Activated B cell treated with CpG ODN at 0.5 μM for 24 hours (primary cell): ENCODE results near the gene CMTM4. TPM values are rescaled to one million over a fixed set of nuclear protein-coding genes. Genes with fewer than 3 reads are reported as not detected.
"Not testable (repeated sequence)": the region's sequence is repeated elsewhere in the genome, so short reads cannot be mapped to it uniquely, and the experiment has no call there.

Experiments
- ATAC-seq: fragments of 200-7000 bp; cut with Tn5 transposase; one replicate; pipeline ENCODE4 v1.10.0; 2021; ENCODE audit warnings: low read depth, mild to moderate bottlenecking, moderate library complexity
- CTCF ChIA-PET: fragments of 350-600 bp; sonication (Branson Sonifier 250); formaldehyde crosslinking; loops from one replicate; lab custom pipeline; 2021; ENCODE audit warnings: antibody characterized with exemption; lab: Charles Lee
- POLR2A ChIA-PET: fragments of 350-600 bp; sonication (Branson Sonifier 250); formaldehyde crosslinking; loops from one replicate; lab custom pipeline; 2021; ENCODE audit warnings: antibody characterized with exemption; lab: Charles Lee
- DNase-seq: peaks from one replicate; pipeline ENCODE4 v3.0.0; 2022
- H3K27ac Mint-ChIP-seq: one replicate; pipeline ENCODE4 v1.8.0; 2020; ENCODE audit warnings: mixed read lengths
- H3K27me3 Mint-ChIP-seq: one replicate; pipeline ENCODE4 v1.8.0; 2021; ENCODE audit warnings: mixed read lengths
- H3K36me3 Mint-ChIP-seq: one replicate; pipeline ENCODE4 v1.8.0; 2021; ENCODE audit warnings: low read depth, mixed read lengths
- H3K4me1 Mint-ChIP-seq: one replicate; pipeline ENCODE4 v1.8.0; 2021; ENCODE audit warnings: mixed read lengths
- H3K4me3 Mint-ChIP-seq: one replicate; pipeline ENCODE4 v1.8.0; 2020; ENCODE audit warnings: mild to moderate bottlenecking, mixed read lengths
- H3K9me3 Mint-ChIP-seq: one replicate; pipeline ENCODE4 v1.8.0; 2020; ENCODE audit warnings: mixed read lengths
- intact Hi-C: fragments of 100-400 bp; cut with micrococcal nuclease; formaldehyde crosslinking; loops from one replicate; pipeline ENCODE4 v1.15.1; 2024
- total RNA-seq: library from RNA; stranded (reverse); gene quantifications from 2 replicates; pipeline ENCODE4 v1.2.3, GENCODE V29; 2022
- TF ChIP-seq, protein P1 (sequence below): fragments of 200-600 bp; IDR thresholded peaks from one replicate; pipeline ENCODE4 v1.8.0; 2022; ENCODE audit warnings: antibody characterized with exemption, mild to moderate bottlenecking

Gene CMTM4
- total RNA-seq, 1 donor from 2014 or later: 0.38 TPM

GRCh38 chr16:66662445-66663194 lies 33.9 kb downstream of the CMTM4 start:
- TF ChIP-seq, protein P1, sequence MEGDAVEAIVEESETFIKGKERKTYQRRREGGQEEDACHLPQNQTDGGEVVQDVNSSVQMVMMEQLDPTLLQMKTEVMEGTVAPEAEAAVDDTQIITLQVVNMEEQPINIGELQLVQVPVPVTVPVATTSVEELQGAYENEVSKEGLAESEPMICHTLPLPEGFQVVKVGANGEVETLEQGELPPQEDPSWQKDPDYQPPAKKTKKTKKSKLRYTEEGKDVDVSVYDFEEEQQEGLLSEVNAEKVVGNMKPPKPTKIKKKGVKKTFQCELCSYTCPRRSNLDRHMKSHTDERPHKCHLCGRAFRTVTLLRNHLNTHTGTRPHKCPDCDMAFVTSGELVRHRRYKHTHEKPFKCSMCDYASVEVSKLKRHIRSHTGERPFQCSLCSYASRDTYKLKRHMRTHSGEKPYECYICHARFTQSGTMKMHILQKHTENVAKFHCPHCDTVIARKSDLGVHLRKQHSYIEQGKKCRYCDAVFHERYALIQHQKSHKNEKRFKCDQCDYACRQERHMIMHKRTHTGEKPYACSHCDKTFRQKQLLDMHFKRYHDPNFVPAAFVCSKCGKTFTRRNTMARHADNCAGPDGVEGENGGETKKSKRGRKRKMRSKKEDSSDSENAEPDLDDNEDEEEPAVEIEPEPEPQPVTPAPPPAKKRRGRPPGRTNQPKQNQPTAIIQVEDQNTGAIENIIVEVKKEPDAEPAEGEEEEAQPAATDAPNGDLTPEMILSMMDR: no peak
- CTCF ChIA-PET: interaction anchor here (4.0 kb wide), 1 partner anchor 12 kb away, joined by 18 read pairs; no protein-coding TSS in a partner anchor
- Mint-ChIP-seq H3K4me1 (no peaks in the 10 kb centered on the region), H3K9me3 (no peaks in the 10 kb centered on the region), H3K36me3 (no peaks in the 10 kb centered on the region), H3K27ac (no peak overlapping the region), H3K27me3 (peaks cover 11% of the 10 kb centered on the region), H3K4me3 (no peak overlapping the region)
- no peak for ATAC-seq
- POLR2A ChIA-PET: no interaction called here
- intact Hi-C loops: no loop called here
- DNase-seq: no peak

DNA sequence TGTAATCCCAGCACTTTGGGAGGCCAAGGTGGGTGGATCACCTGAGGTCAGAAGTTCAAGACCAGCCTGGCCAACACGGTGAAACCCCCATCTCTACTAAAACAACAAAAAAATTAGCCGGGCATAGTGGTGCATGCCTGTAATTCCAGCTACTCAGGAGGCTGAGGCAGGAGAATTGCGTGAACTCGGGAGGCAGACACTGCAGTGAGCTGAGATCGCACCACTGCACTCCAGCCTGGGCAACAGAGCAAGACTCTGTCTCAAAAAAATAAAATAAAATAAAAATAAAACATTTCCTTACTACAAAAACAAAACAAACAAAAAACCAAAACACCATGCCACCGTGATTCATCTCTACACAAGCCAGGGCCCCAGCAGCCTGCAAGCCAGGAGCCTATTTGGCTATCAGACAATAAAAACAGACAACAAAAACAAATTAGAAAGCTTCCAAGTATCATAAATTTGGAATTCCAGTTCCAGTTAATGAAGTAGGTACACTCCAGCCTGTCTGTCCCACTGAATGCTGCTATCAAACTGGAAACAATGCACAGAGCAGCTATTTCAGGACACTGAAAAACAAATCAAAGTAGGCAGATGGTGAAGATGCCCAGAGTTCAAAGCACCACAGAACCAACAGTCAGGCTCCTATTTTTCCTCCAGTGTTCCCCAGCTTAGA lies 34.7 kb downstream of the CMTM4 start:
- H3K36me3 Mint-ChIP-seq, POLR2A ChIA-PET, DNase-seq, H3K4me1 Mint-ChIP-seq, H3K27ac Mint-ChIP-seq, H3K9me3 Mint-ChIP-seq, ATAC-seq, intact Hi-C loops, H3K4me3 Mint-ChIP-seq: not testable (repeated sequence)
- CTCF ChIA-PET: interaction anchor here (4.0 kb wide), 1 partner anchor 11 kb away, joined by 18 read pairs; no protein-coding TSS in a partner anchor
- peaks cover 12% of the 10 kb centered on the region for H3K27me3 Mint-ChIP-seq

DNA sequence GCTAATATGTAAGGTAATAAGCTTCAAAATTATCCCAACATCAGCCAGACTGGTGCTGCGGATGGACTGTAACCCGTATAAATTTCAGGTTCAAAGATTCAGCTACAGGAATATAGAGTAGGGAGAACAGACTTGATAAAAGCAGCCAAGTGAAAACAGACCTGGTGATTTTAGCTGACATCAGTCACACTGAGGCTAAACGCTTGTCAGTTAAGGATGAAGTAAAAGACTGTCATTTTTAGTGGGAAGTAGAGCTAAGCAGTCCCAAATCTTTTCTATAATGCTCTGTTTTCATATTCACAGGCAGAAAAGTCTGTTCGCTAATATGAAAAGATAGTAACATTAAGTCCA lies 35.4 kb downstream of the CMTM4 start:
- no peak for ATAC-seq
- Mint-ChIP-seq H3K27ac (no peak overlapping the region), H3K9me3 (no peaks in the 10 kb centered on the region), H3K4me3 (no peak overlapping the region), H3K4me1 (no peaks in the 10 kb centered on the region), H3K36me3 (no peaks in the 10 kb centered on the region), H3K27me3 (peaks cover 16% of the 10 kb centered on the region)
- ChIA-PET CTCF (interaction anchor here (0.8 to 4.0 kb wide), 2 partner anchors 10 to 36 kb away, joined by 3 to 18 read pairs; no protein-coding TSS in a partner anchor), POLR2A (no interaction called here)
- DNase-seq: no peak
- intact Hi-C loops: no loop called here
- TF ChIP-seq, protein P1: no peak

GRCh38 chr16:66660422-66661209 lies 35.9 kb downstream of the CMTM4 start:
- H3K9me3 Mint-ChIP-seq: no peaks in the 10 kb centered on the region
- no peaks in the 10 kb centered on the region for H3K36me3 Mint-ChIP-seq
- H3K27ac Mint-ChIP-seq: no peak overlapping the region
- POLR2A ChIA-PET: no interaction called here
- TF ChIP-seq, protein P1: no peak
- ATAC-seq: no peak
- peaks cover 16% of the 10 kb centered on the region for H3K27me3 Mint-ChIP-seq
- DNase-seq: no peak
- CTCF ChIA-PET: interaction anchor here (0.8 to 4.0 kb wide), 2 partner anchors 10 to 37 kb away, joined by 3 to 18 read pairs; no protein-coding TSS in a partner anchor
- no peak overlapping the region for H3K4me3 Mint-ChIP-seq
- no peaks in the 10 kb centered on the region for H3K4me1 Mint-ChIP-seq
- intact Hi-C loops: no loop called here

- intact Hi-C loops: no loop called here
- TF ChIP-seq, protein P1: no peak
- H3K27me3 Mint-ChIP-seq: peaks cover 27% of the 10 kb centered on the region
- H3K36me3 Mint-ChIP-seq: no peaks in the 10 kb centered on the region
- no peak overlapping the region for H3K27ac Mint-ChIP-seq
- H3K9me3 Mint-ChIP-seq: no peaks in the 10 kb centered on the region
- no peak for DNase-seq
- no peaks in the 10 kb centered on the region for H3K4me1 Mint-ChIP-seq
- no peak overlapping the region for H3K4me3 Mint-ChIP-seq
- CTCF ChIA-PET: no interaction called here
- ATAC-seq: no peak
- POLR2A ChIA-PET: no interaction called here
These were observed 37.7 kb downstream of the CMTM4 start for GRCh38 chr16:66658860-66659190.
